GM18520 (cell line): ENCODE data around the gene ELOVL6.
"Not testable (repeated sequence)": the region's sequence is repeated elsewhere in the genome, so short reads cannot be mapped to it uniquely, and the experiment has no call there.

Experiments
- ATAC-seq: cut with Tn5 transposase; IDR thresholded peaks from one replicate; pipeline ENCODE4 v1.9.1; 2021; ENCODE audit not compliant: unreplicated experiment

The ELOVL6 gene

DNA sequence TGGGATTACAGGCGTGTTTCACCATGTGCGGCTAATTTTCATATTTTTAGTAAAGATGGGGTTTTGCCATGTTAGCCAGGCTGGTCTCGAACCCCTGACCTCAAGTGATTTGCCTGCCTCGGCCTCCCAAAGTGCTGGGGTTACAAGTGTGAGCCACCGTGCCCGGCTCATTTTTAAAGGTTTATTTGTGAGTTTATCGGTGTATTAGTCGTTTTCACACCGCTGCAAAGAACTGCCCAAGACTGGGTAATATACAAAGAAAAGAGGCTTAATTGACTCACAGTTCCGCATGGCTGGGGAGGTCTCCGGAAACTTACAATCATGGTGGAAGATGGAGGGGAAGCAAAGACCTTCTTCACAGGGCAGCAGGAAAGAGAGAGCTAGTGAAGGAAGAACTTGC is 159.3 kb downstream of the ELOVL6 start:
- not testable (repeated sequence) for ATAC-seq

DNA sequence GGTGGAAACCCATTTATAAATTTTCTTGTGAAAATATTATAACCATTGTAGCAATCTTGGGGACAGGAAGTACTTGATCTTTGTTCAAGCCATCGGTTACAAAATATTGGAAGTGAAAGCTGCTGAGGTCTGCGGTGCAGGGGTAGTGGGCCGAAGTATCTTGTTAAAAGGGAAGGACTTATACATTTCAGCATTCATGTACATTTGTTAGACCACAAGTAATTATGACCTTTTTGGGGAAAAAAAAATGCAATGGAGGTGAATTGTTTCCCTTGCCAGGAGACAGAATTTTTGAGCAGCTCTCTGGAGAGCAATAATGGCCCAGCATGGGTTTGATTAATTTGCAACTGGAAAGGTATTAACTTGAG is 164.4 kb downstream of the ELOVL6 start:
- ATAC-seq: peak; percentile 86

DNA sequence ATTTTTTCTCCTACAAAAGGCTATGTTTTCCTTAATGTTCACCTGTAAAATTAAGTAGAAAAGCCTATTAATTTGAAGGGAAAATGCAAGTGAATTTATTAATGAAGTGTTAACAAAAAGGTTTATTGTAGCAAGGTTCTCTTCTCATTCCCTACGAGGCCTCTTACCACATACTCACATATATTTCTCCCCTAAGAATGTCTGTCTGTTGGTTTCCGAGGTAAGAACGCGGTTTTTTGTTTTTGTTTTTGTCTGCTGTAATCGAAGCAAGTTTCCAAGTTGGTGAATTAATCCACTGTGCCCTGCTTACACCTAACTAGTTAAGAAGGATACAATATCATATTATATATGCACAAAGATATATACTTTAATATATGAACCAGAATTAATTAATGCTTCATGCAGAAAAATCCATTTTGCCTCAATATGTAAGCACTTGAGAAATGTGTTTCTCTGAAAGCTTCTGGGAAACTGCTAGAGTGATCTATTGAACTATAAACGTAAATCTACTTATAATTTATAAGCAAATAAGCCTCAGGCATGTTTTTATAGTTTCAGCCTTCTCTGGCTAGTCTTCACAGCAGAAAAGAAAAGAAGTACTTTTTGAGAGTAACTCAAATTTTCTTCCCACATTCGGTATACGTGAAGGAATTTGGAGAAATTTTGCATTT is 164.9 kb downstream of the ELOVL6 start:
- no peak for ATAC-seq

DNA sequence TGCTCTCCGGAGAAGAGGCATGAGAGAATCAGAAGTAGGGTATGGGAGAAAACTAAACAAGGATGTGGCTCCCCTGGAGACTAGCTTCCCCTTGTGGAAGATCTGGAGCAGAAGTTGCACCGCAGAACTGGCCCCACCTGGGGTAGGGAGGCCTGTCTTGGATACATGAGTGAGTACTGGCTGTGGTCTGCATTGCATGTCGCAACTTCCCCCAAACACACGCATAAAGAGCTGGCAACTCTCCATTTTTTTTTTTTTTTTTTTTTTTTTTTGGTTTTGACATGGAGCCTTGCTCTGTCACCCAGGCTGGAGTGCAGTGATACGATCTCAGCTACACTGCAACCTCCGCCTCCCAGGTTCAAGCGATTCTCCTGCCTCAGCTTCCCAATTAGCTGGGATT is 165.8 kb downstream of the ELOVL6 start:
- no peak for ATAC-seq

DNA sequence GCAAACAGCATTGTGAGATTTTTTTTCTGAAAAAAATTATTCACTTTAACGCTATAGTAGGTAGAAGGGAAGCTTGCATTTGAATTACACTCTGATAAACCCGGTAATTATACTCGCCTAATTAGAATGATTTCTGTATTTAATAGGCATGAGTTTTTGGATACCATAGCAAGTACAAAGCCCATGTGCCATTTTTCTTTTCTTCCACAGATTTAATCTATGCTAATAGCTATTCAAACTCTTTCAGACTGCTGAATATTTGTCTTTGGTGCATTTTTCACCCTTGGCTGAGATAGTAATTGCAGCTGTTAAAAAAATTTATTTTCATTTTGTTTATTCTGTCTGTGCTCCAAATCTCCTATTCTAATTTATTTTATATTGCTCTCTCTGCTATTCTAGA is 172.7 kb downstream of the ELOVL6 start:
- no peak for ATAC-seq

DNA sequence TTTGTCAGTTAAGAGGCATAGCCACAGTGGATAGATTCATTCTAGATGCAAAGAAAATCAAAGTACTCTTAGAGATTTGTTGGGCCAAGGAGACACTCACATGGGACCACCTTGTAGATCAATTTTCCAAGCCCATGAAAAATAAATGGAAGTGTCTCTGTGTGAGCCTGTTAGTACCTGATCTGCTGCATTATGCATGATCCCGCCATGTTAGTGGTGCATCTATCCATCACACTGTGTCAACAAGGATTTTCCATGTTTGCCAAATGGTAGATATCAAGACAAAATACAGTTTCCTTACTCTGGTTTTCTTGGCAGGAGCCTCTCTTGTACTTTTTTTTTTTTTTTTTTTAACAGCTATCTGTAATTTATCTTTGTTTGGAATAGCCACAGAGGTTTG is 173.4 kb downstream of the ELOVL6 start:
- no peak for ATAC-seq

DNA sequence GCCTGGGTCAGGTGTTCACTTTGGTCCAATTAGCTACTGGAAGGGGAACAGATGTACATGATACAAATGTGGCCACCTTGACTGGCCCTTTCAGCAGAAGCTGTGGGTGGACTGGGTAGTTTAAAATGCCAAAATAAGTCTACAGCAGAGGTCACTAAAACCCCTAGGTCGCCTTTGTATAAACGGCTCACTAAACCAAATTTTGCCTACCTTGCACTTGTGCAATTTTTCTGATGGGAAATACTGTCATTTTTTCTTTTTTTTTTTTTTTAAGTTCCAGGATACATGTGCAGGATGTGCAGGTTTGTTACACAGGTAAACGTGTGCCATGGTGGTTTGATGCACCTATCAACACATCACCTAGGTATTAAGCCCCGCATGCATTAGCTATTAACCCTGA is 176.0 kb downstream of the ELOVL6 start:
- ATAC-seq: no peak

DNA sequence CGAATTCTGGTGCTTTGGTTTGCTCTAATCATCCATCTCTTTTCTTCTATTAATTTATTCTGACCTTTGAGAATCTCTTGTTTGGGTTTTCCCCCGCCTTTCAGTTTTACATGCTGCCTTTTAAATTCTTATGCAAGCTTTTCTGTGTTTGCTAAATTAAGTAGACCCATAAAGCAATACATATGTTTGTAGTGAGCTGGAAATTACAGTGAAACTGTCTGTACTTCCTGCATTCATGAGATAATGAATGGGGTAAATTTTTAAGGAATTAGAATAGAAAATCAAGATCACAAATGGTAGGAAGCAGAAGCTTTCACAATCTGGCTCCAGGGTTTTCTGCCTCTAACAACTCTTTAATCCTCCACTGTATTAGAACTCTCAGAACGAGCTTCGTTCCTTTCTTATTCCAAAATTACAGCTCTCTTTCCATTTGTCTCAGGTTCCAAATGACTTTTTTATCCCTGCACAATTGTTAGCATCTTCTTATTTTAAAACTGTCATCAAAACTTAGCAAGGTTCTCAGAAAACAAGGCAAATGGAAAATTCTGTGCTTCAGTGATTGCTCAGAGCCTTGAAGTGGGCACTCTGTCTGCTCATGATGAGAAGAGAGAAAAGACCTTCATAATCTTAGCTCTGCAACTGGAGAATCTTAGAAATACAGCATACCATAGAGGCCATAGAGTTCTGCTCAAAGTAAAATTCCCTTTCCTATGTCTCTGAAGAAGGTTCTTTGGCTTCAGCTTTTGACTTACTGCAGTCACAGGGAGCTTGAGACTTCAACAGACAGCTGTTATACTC is 177.6 kb downstream of the ELOVL6 start:
- no peak for ATAC-seq

DNA sequence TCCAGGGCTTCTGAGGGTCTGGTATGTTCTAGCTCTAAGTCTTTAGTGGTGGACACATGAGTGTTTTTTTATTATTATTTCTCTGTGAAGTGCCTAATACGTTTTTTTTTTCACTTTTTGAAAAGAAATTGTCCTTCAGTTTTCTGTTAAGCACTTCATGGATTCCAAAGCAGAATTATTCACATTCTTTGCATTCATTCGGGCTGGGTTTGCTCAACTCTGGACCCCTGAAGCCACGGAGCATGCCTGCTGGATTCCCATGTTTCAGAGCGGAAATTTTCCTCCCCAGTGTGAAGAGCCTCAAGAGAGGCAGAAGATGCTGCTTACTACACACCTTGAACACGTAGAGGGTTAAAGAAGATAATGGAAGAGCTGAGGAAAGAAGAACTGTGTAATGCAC is 178.3 kb downstream of the ELOVL6 start:
- no peak for ATAC-seq

DNA sequence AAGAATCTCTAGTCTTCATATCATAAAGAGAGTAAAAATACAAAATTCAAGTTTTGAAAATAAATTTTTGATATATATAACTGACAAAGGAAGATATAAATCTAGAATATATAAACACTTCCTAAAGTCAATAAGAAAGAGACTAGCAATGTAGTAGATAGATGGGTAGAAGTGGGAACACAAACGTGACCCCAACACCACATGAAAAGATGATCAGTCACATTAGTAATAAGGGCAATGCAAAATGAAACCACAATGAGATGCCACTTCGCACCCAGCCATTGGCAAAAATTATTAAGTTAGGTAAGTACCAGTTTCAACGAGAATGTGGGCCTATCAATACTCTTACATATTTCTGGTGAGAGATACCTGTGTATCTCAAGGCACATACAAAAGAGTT is 179.3 kb downstream of the ELOVL6 start:
- no peak for ATAC-seq

DNA sequence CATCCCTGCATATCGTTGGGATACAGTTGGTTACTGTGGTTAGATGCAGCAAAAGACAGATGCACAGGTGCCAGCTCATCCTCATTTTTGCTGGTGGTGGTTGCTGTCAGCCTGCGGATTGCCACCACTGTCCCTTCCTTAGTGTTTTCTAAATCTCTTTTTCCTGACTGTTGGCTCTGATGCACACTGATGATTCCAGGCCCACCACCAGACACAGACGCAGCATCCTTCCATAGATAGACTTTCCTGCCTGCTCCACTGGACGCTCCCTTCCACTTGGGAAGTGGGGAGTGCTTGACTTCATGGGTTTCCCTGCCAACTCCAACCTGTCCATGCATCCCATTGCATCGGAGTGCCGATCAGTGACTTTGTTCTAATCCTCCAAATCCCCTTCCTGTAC is 184.2 kb downstream of the ELOVL6 start:
- no peak for ATAC-seq

DNA sequence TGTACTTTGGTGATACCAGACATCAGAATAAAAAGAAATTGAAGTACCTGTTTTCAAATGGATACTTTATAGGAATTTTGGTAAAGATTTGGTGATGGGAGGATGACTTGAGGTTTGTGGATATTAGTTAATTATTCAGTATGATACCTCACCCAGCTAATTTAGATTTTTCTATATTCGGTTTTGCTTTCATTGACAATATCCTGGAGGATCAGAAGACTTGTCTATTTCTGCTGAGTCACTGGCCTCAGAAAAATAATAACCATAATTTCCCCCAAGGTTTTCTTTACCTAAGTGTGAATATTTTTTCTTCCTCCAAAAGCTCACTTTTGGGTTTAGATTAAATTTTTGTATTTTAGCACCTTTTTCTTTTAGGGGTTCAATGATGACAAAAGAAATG is 185.5 kb downstream of the ELOVL6 start:
- no peak for ATAC-seq

DNA sequence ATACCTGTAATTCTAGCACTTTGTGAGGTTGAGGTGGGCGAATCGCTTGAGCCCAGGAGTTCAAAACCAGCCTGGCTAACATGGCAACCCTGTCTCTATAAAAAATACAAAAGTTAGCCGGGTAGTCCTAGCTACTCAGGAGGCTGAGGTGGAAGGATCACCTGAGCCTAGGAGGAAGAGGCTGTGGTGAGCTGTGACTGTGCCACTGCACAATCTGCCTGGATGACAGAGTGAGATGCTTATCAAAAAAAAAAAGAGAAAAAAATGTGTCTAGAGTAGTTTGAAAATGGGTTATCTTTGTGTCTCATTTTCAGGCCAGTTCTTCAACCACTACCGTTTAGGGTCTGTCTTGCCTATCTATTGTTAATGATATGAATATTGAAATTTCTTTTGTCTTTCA is 187.6 kb downstream of the ELOVL6 start:
- no peak for ATAC-seq

DNA sequence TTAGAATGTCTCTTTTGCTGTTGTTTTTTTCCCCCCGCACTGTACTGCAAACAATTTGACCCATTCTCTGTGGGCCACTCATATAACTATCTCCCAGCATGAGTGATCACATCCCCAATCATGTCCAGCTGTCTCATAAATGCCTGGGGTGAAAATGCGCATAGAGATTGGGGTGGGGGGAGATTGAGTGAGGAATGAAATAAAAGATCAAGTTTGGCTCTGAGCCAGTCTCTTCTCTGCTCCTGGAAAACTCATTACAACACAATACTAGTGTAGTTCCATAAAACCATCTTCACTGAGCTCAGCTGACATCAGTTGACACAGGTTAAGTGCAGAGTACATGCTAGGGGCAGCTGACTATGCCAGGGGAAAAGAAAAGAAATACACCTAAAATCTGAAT is 188.9 kb downstream of the ELOVL6 start:
- ATAC-seq: no peak

DNA sequence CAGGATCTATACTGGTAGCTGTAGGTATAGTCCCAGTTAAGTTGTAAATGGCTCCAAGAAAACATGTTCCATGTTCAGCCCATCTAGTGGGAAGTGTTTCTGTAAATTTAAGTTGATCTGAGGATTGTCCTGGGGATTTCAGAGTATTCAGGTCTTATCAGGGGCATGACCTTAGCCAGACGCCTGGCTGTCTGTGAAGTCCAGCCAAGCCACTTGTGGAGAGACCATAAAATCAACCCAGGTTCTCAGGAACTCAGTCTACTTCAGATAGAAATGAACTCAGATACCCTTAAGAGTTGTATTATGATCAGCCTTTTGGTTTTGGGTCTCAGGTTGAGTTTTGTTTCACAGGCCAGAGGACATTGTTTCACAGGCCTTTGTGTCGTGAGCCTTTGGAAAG is 189.9 kb downstream of the ELOVL6 start:
- ATAC-seq: no peak

DNA sequence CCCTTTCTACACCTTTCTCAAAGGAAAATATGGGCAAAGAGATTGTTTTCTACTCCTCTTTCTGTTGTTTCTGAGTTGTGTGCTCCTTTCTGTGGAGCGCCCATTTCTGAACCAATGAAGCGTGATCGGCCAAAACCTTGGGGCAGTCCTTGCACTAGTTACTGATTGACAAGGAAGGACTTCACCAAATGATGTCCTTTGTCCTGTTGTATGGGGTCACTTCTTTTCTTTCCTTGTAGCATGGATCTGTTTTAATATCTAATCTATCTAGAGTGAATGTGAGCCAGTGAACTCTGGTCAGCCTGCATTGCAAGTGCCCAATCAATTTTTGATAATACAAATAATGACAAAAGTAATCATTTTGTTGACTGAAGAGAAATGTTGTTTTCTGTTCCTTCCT is 191.2 kb downstream of the ELOVL6 start:
- no peak for ATAC-seq

DNA sequence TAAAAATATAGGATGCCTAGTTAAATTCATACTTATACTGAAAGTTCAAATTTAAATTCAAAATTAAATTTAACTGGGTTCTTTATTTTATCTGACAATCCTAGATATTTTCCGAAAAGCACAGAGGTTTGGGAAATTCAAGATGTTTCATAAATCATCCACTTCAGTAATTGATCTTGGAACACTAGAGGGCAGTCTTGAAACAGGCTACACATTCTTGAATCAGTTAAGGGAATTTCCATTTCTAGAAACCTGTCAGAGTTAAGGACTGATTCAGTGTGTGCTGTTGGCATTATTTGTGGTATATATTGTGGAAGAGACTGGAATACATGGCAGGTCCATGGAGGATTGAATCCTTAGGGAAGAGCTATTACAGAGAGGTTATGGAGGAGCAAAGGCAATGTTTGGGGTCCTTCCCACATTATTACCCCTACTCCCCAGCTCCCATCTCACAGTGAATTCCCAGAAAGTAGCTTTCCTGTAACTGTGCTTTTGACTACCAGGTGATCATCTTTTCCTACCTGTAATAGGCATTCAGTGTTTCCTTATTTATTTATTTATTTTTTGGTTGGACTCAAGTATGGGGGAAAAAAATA is 192.9 kb downstream of the ELOVL6 start:
- ATAC-seq: peak; percentile 66

DNA sequence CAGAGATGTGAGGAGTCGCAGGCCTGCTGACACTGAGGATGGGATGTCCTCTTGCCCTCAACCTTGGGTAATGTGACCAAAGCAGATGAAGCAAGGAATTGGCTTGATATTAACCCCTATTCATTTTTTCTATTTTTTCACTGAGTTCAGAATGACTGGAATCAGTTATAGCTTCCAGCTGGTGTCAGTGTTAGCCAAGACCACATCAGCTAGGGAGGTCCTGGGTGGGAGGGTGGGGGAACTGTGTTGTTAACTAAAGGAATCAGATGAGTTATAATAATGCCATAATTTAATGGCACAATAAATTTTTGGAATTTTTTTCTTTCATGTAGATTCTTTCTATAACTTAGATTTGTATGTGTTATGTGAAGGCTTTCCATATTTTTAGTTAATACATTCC is 193.9 kb downstream of the ELOVL6 start:
- ATAC-seq: no peak

DNA sequence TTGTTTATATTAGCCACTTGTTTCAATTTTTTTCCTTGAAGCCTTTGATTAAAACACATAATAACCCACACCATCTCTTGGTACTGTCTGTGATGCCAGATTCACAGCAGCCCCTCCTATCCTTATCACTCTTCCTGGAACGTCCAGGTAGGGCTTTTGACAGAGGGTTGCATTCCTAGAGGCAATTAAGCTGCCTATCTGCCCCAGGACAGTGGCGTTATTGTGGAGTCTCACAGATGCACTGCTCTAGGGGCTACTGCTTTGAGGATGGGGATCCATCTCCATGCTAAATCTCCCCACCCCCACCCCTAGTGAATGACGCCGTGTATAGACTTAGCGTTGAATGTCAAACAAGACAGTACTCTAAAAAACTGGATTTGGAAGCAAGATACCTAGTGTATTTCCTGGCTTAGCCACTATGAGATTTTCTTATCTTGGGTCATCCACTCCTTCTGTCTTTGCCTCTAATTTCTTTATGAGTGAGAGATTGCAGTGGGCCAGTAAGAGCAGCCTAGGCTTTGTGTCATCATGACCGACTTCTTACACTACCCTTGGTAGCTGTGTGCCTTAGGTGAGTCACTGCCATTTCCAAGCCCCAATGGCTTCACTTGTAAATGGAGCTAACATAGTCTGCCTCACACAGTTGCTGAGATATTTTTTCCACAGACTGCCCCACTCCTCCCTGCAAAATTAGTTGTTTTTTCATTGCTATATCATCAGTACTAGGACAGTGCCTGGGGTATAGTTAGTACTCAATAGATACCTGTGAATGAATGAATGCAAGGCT is 194.8 kb downstream of the ELOVL6 start:
- no peak for ATAC-seq

DNA sequence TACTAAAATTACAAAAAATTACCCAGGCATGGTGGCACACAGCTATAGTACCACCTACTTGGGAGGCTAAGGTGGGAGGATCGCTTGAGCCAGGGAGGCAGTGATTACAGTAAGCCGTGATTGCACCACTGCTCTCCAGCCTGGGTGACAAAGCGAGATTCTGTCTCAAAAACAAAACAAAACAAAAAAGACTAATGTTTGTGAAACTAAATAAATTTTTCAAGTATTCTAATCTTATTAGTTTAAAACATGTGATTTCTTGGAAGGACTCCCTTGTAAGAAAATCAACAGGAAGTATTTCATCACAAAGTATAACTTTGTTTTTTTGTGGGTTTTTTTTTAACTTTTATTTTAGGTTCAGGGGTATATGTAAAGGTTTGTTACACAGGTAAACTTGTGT is 196.1 kb downstream of the ELOVL6 start:
- ATAC-seq: no peak

DNA sequence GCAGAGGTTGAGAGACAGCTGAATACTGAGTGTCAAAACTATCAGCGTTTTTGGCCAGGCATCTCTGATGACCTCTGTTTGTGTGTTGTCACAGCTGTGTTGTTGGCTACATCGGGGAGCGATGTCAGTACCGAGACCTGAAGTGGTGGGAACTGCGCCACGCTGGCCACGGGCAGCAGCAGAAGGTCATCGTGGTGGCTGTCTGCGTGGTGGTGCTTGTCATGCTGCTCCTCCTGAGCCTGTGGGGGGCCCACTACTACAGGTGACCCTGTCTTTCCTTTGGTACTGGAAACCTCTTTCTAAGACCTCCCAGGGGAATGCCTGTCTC is 198.9 kb downstream of the ELOVL6 start:
- ATAC-seq: no peak
